ENCODE results near the gene DMRT2.
A peak's percentile ranks its signal among the peaks of the same experiment; 100 is the strongest.

DMRT2 gene

GRCh38 chr9:1050125-1050895 is at the start of gene DMRT2:
DMRT2 (plus strand) TSS chr9:1050357; CDS start chr9:1051614, 1,257 bp downstream.
- DNase-seq = peak; percentile 30

- no peak for DNase-seq
Measured at GRCh38 chr9:1001838-1002237, 48.3 kb upstream of the DMRT2 start.

- DNase-seq = no peak
Measured at GRCh38 chr9:1002678-1003077, 47.5 kb upstream of the DMRT2 start.

- DNase-seq = no peak
Measured at GRCh38 chr9:1005043-1005667, 45.0 kb upstream of the DMRT2 start.

GRCh38 chr9:1007312-1007711 is 42.8 kb upstream of the DMRT2 start:
- no peak for DNase-seq

GRCh38 chr9:1008216-1008615 is 41.9 kb upstream of the DMRT2 start:
- no peak for DNase-seq

GRCh38 chr9:1009101-1009707 is 41.0 kb upstream of the DMRT2 start:
- DNase-seq = peak; percentile 50

GRCh38 chr9:1013021-1013420 is 37.1 kb upstream of the DMRT2 start:
- no peak for DNase-seq

- no peak for DNase-seq
Measured at GRCh38 chr9:1014225-1014624, 35.9 kb upstream of the DMRT2 start.

GRCh38 chr9:1014640-1015039 is 35.5 kb upstream of the DMRT2 start:
- no peak for DNase-seq

GRCh38 chr9:1018121-1018520 is 32.0 kb upstream of the DMRT2 start:
- DNase-seq = no peak

- no peak for DNase-seq
Measured at GRCh38 chr9:1024112-1024511, 26.0 kb upstream of the DMRT2 start.

GRCh38 chr9:1025131-1025530 is 25.0 kb upstream of the DMRT2 start:
- DNase-seq = no peak

- DNase-seq = no peak
Measured at GRCh38 chr9:1026219-1026618, 23.9 kb upstream of the DMRT2 start.

GRCh38 chr9:1028501-1029190 is 21.5 kb upstream of the DMRT2 start:
- DNase-seq = no peak

GRCh38 chr9:1031951-1032601 is 18.1 kb upstream of the DMRT2 start:
- no peak for DNase-seq

GRCh38 chr9:1034271-1034670 is 15.9 kb upstream of the DMRT2 start:
- DNase-seq = no peak

- DNase-seq = no peak
Measured at GRCh38 chr9:1039589-1039988, 10.6 kb upstream of the DMRT2 start.

- no peak for DNase-seq
Measured at GRCh38 chr9:1042466-1042865, 7.7 kb upstream of the DMRT2 start.

GRCh38 chr9:1044643-1045042 is 5.5 kb upstream of the DMRT2 start:
- DNase-seq = no peak

GRCh38 chr9:1046639-1047572 is 3.3 kb upstream of the DMRT2 start:
- DNase-seq = no peak
